ENCODE measurements around the gene FAM120A. TPM values are rescaled to one million over a fixed set of nuclear protein-coding genes. Genes with fewer than 3 reads are reported as not detected.

FAM120A gene
- total and polyA plus RNA-seq, 2 of the 13 experiments (the other 11 are each of a cell fraction or from before 2014, with no cell fraction given), result 41.3 to 44.4 TPM

DNA sequence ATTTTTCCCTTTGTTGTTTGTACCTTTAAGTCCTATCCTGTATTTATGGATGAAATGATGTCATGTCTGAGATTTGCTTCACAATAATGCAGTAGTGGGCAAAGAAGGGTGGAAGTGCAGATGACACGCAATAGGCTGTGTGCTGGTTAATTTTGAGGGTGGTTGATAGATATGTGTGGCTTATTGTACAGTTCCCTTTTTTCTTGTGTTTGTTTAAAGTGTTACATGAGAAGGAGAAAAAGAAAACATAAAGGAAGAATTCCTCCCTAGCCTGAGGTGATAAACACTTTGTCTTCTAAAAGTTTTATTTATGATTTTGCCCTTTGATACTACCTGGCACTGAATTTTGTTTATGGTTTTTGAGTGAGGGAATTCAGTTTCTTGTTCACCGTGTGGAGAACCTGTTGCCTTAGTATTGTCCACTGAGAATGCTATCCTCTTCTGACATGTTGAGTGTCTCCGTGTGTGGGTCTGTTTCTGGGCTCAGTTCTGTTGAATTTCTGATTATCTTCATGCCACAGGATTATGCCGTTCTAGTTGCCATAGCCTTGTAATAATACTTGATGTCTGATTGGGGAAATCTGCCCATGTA, 54.2 kb downstream of the FAM120A start (continued):
- TF ChIP-seq KMT2A (CRISPR knock-in tag; IDR thresholded peaks at IDR 0.05), result no peak
- TF ChIP-seq ZNF44 (CRISPR knock-in tag; IDR thresholded peaks at IDR 0.05), result no peak
- TF ChIP-seq NR2F2 (IDR thresholded peaks at IDR 0.05; ENCODE audit: borderline replicate concordance, low read depth), result no peak
- no peak for TF ChIP-seq XRCC5 (optimal IDR thresholded peaks at IDR 0.05; ENCODE audit: low read length)

DNA sequence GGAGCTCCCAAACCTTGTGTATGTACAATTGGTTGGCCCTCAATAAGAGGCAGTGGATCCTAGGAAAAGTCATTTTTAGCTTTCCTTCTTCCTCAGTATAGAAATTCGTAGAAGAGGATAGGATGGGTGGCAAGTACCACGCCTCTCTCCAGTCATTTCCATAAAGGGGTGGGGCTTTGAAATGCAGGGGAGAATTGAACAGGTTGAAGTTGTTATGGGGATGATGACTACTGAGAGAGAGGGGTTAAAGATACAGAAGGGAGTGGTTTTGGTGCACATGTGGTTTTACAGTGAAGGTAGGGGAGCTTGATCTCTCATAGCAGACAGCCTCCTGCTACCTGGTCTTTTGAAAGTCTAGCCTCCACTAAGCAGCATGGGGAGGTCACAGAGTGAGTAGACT, 56.3 kb downstream of the FAM120A start:
- ChIA-PET POLR2A (no interaction called here), CTCF (ENCODE audit: low intra/inter-chr PET ratio, low total read pairs) (no interaction called here)
- in situ Hi-C loops (cut with HindIII; ENCODE audit: extremely low pct_ligation_motif_present, low pct_unique_long_range_greater_than_20kb), result no loop called here
- Histone ChIP-seq H2AFZ (ENCODE audit: low read length) (no peak overlapping the region), H3K79me2 (ENCODE audit: insufficient read depth, low read length) (peaks cover 18% of the 10 kb centered on the region), H4K20me1 (ENCODE audit: insufficient read depth, low read length) (no peaks in the 10 kb centered on the region; the same call in 1 of the 2 replicates), H3K36me3 (replicated peaks in 1 of 2; ENCODE audit: control insufficient read depth in 1 of 2, insufficient read depth in 2 of 2, low read length in 2 of 2) (peaks cover 10 to 16% of the 10 kb centered on the region in 2 experiments; a peak in 4 of 5 replicates), H3K4me2 (ENCODE audit: low read depth, low read length) (no peak overlapping the region), H3K9ac (ENCODE audit: insufficient read depth, low read depth, low read length) (no peak overlapping the region), H3K9me3 (ENCODE audit: low read length) (no peaks in the 10 kb centered on the region), H3K27me3 (ENCODE audit: control insufficient read depth in 1 of 2, insufficient read depth in 2 of 2, low read length in 2 of 2) (no peaks in the 10 kb centered on the region), H3K4me3 (replicated peaks in 1 of 3; ENCODE audit: insufficient read depth in 1 of 3, low read depth in 2 of 3, low read length in 3 of 3) (no peak overlapping the region), H3K27ac (ENCODE audit: extremely low read length, insufficient read depth, low read length) (no peak overlapping the region), H3K4me1 (ENCODE audit: insufficient read depth, low read length) (peaks cover 5% of the 10 kb centered on the region; the same call in 1 of the 2 replicates)
- FAIRE-seq (no peak), ATAC-seq (no peak), DNase-seq (ENCODE audit: low spot score) (no peak)
- TF ChIP-seq, protein P1, sequence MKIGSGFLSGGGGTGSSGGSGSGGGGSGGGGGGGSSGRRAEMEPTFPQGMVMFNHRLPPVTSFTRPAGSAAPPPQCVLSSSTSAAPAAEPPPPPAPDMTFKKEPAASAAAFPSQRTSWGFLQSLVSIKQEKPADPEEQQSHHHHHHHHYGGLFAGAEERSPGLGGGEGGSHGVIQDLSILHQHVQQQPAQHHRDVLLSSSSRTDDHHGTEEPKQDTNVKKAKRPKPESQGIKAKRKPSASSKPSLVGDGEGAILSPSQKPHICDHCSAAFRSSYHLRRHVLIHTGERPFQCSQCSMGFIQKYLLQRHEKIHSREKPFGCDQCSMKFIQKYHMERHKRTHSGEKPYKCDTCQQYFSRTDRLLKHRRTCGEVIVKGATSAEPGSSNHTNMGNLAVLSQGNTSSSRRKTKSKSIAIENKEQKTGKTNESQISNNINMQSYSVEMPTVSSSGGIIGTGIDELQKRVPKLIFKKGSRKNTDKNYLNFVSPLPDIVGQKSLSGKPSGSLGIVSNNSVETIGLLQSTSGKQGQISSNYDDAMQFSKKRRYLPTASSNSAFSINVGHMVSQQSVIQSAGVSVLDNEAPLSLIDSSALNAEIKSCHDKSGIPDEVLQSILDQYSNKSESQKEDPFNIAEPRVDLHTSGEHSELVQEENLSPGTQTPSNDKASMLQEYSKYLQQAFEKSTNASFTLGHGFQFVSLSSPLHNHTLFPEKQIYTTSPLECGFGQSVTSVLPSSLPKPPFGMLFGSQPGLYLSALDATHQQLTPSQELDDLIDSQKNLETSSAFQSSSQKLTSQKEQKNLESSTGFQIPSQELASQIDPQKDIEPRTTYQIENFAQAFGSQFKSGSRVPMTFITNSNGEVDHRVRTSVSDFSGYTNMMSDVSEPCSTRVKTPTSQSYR (CRISPR knock-in tag; IDR thresholded peaks at IDR 0.05; ENCODE audit: borderline replicate concordance), result no peak
- no peak for TF ChIP-seq TGIF2 (CRISPR knock-in tag; IDR thresholded peaks at IDR 0.05)
- no peak for TF ChIP-seq NFYB (CRISPR knock-in tag; IDR thresholded peaks at IDR 0.05)
- TF ChIP-seq LCORL (IDR thresholded peaks at IDR 0.05), result no peak
- no peak for TF ChIP-seq LCORL (CRISPR knock-in tag; IDR thresholded peaks at IDR 0.05)
- TF ChIP-seq, protein P2, sequence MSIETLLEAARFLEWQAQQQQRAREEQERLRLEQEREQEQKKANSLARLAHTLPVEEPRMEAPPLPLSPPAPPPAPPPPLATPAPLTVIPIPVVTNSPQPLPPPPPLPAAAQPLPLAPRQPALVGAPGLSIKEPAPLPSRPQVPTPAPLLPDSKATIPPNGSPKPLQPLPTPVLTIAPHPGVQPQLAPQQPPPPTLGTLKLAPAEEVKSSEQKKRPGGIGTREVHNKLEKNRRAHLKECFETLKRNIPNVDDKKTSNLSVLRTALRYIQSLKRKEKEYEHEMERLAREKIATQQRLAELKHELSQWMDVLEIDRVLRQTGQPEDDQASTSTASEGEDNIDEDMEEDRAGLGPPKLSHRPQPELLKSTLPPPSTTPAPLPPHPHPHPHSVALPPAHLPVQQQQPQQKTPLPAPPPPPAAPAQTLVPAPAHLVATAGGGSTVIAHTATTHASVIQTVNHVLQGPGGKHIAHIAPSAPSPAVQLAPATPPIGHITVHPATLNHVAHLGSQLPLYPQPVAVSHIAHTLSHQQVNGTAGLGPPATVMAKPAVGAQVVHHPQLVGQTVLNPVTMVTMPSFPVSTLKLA (IDR thresholded peaks at IDR 0.05), result no peak
- no TSS peak for BruUV-seq (replicated peaks)
- intact Hi-C loops (cut with micrococcal nuclease; ENCODE audit: unreplicated experiment), result no loop called here
- WGBS (ENCODE audit: low lambda C conversion rate), result 96% methylated on average over 2 of the region's 2 CpGs

All from HepG2 (cell line).